ENCODE measurements around the gene CEP350.
A peak's percentile ranks its signal among the peaks of the same experiment; 100 is the strongest.

The CEP350 gene

DNA sequence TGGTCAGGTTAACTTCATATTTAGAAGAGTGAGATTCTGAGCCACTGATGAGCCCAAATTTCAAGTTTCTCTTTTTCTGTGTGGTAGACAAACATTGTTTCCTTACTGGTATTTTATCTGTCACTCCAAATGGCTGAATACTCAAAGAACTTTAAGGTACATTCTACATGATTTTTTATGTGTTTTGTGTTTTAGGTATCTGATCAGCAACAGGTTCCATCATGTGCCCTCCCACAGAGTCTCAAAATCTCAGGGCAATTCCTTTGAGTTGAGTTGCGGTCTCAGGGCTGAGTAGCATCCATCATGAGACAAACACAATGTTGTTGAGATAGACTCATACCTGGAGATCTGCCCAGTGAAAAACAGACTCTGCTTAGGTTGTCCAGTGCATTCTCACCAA is 14.7 kb upstream of the CEP350 start:
- TF ChIP-seq, protein P1, sequence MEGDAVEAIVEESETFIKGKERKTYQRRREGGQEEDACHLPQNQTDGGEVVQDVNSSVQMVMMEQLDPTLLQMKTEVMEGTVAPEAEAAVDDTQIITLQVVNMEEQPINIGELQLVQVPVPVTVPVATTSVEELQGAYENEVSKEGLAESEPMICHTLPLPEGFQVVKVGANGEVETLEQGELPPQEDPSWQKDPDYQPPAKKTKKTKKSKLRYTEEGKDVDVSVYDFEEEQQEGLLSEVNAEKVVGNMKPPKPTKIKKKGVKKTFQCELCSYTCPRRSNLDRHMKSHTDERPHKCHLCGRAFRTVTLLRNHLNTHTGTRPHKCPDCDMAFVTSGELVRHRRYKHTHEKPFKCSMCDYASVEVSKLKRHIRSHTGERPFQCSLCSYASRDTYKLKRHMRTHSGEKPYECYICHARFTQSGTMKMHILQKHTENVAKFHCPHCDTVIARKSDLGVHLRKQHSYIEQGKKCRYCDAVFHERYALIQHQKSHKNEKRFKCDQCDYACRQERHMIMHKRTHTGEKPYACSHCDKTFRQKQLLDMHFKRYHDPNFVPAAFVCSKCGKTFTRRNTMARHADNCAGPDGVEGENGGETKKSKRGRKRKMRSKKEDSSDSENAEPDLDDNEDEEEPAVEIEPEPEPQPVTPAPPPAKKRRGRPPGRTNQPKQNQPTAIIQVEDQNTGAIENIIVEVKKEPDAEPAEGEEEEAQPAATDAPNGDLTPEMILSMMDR (IDR thresholded peaks at IDR 0.05; ENCODE audit: low read depth, low read length, missing control alignments): no peak
- no peak for DNase-seq (ENCODE audit: extremely low read depth, low read depth)
- H3K4me3 ChIP-seq (replicated peaks; ENCODE audit: low read depth, low read length): no peak overlapping the region

DNA sequence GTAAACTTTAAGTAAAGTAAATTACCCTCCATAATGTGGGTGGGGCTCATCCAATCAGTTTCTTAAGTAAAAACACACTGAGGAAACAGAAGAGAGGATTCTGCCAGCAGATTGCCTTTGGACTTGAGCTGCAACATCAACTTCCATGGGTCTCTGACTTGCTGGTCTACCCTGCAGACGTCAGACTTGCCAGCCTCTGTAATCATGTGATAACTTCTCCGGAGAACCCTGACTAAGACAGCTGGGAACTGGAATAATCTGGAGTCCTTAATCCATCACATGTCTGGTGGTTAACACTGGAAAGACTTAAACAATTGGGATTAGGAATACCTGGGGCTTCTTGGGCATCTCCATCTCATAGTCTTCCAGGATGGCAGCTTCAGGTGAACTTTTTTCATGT is 13.2 kb upstream of the CEP350 start:
- TF ChIP-seq, protein P1 (IDR thresholded peaks at IDR 0.05; ENCODE audit: low read depth, low read length, missing control alignments): no peak
- DNase-seq (ENCODE audit: extremely low read depth, low read depth): no peak
- H3K4me3 ChIP-seq (replicated peaks; ENCODE audit: low read depth, low read length): no peak overlapping the region

DNA sequence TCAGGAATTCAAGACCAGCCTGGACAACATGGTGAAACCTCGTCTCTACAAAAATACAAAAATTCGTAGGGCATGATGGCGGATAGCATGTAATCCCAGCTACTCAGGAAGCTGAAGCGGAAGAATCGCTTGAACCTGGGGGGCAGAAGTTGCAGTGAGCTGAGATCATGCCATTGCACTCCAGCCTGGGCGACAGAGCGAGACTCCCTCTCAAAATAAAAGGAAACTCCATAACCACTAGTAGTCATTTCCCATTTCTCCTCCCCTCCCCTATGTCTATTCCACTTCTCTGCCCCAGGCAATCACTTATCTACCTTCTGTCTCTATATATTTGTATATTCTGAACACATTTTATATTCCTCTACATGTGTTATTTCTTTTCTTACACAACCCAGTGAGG is 4.0 kb upstream of the CEP350 start:
- TF ChIP-seq, protein P1 (IDR thresholded peaks at IDR 0.05; ENCODE audit: low read depth, low read length, missing control alignments): no peak
- no peak overlapping the region for H3K4me3 ChIP-seq (replicated peaks; ENCODE audit: low read depth, low read length)
- no peak for DNase-seq (ENCODE audit: extremely low read depth, low read depth)

DNA sequence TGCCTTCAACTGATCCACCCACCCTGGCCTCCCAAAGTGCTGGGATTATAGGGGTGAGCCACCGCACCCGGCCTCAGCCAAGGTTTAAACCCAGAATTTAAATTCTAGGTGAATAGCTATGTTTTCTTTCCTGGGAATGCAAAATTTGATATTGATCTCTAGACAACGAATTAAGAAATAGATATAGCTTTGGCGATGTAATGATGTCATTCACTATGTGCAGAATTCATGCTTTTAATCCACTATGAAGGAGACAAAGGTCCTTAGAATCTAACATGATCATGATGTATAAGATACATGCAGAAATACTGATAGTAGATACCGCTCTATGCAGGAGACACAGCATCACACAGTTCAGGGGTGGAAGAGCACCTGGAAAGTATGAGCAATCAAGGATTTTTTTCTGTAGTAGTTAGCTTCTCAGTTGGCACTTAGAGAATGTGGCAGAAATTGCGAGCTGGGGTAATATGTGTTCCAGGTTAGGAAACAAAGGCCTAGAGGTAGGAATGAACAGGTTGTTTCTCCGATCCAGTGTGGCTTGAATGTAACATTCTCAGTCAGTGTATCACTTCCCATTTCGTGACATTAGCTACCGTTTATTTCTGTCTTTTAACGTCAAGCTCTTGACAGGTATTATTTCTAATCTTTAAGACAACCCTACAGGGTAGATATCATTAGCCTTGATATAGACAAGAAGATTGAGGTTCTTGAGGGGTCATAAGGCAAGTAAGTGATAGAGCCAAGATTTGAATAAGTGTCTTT is 3.0 kb upstream of the CEP350 start:
- TF ChIP-seq, protein P1 (IDR thresholded peaks at IDR 0.05; ENCODE audit: low read depth, low read length, missing control alignments): no peak
- H3K4me3 ChIP-seq (replicated peaks; ENCODE audit: low read depth, low read length): no peak overlapping the region
- no peak for DNase-seq (ENCODE audit: extremely low read depth, low read depth)

DNA sequence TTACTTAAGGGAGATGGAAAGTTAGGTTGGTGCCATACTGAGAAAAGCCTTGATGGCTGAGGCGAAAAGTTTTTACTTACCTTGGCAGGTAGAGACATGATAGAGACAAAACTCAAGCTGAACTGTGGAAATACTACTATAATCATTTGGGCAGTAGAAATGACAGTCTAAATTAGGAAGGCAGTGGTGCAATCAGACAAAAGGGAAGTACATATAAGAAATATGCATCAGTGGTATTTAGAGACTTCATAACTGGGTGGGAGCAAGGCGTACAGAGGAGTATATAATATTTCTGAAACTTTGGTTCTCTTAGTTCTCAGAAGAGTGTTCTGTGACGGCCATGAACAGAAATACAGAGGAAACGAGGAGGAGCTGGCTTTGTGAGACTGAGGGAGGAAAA is 2.4 kb upstream of the CEP350 start:
- no peak for DNase-seq (ENCODE audit: extremely low read depth, low read depth)
- TF ChIP-seq, protein P1 (IDR thresholded peaks at IDR 0.05; ENCODE audit: low read depth, low read length, missing control alignments): no peak
- H3K4me3 ChIP-seq (replicated peaks; ENCODE audit: low read depth, low read length): no peak overlapping the region

DNA sequence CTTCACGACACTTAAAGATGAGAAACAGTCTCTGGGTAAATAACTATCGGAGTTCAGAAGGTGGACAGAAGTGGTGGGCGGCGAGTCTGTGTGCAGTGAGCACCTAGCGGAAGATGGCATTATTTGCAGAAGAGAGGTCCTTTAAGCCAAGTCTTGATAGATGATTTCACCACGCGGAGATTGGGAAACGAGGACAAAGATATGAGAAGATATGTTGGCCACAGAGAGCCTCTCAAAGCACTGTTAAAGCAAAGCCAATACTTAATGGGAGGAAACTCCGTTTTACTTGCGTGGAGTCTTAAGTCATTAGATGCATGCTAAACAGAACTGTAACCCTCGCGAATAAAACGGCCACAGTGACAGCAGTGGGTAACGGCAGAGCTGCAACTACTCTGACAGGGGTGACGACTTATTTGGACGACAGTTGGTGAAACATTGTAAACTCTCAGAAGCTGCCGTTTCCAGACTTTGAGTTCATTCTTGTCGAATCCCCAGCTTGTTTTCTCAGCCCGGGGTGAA is 577 bp upstream of the CEP350 start:
- peak; percentile 25 for DNase-seq (ENCODE audit: extremely low read depth, low read depth)
- H3K4me3 ChIP-seq (replicated peaks; ENCODE audit: low read depth, low read length): peak overlapping the region; percentile 82
- TF ChIP-seq, protein P1 (IDR thresholded peaks at IDR 0.05; ENCODE audit: low read depth, low read length, missing control alignments): no peak

Data from HFF-Myc (cell line).